OCI-LY1 (cell line): ENCODE results near the gene LDLR.

ENCODE experiments used
- EZH2 ChIP-seq: fragments of 200-600 bp; sonication (generic), shearing (Covaris generic); IDR thresholded peaks from 2 replicates; pipeline ENCODE4 v1.8.0; 2017; ENCODE audit warnings: borderline replicate concordance, mixed run types, mild to moderate bottlenecking, antibody characterized with exemption, low read length, moderate library complexity, mixed read lengths
- TF ChIP-seq, protein P1 (sequence below): fragments of 200-600 bp; sonication (generic), shearing (Covaris generic); IDR thresholded peaks from 2 replicates; pipeline ENCODE4 v1.5.1; 2017; ENCODE audit warnings: mild to moderate bottlenecking, antibody characterized with exemption, low read length, moderate library complexity, mixed read lengths

DNA sequence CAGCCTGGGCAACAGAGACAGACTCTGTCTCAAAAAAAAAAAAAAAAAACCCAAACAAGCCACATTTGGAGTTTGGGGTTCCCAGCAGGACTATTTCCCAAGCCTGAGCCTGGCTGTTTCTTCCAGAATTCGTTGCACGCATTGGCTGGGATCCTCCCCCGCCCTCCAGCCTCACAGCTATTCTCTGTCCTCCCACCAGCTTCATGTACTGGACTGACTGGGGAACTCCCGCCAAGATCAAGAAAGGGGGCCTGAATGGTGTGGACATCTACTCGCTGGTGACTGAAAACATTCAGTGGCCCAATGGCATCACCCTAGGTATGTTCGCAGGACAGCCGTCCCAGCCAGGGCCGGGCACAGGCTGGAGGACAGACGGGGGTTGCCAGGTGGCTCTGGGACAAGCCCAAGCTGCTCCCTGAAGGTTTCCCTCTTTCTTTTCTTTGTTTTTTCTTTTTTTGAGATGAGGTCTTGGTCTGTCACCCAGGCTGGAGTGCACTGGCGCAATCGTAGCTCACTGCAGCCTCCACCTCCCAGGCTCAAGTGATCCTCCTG, 26.7 kb downstream of the LDLR start:
- TF ChIP-seq, protein P1, sequence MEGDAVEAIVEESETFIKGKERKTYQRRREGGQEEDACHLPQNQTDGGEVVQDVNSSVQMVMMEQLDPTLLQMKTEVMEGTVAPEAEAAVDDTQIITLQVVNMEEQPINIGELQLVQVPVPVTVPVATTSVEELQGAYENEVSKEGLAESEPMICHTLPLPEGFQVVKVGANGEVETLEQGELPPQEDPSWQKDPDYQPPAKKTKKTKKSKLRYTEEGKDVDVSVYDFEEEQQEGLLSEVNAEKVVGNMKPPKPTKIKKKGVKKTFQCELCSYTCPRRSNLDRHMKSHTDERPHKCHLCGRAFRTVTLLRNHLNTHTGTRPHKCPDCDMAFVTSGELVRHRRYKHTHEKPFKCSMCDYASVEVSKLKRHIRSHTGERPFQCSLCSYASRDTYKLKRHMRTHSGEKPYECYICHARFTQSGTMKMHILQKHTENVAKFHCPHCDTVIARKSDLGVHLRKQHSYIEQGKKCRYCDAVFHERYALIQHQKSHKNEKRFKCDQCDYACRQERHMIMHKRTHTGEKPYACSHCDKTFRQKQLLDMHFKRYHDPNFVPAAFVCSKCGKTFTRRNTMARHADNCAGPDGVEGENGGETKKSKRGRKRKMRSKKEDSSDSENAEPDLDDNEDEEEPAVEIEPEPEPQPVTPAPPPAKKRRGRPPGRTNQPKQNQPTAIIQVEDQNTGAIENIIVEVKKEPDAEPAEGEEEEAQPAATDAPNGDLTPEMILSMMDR = no peak
- TF ChIP-seq EZH2 = no peak
